GM04503 (cell line): ENCODE measurements around the gene BNC2.

Experiments used
- DNase-seq: peaks from one replicate; pipeline ENCODE4 v3.0.0-alpha.2; 2012; ENCODE audit warnings: low read depth

Gene BNC2

GRCh38 chr9:16869131-16869881 lies 1.2 kb downstream of the BNC2 start:
- DNase-seq: no peak

- DNase-seq: no peak
Measured at GRCh38 chr9:16868701-16869100, 1.8 kb downstream of the BNC2 start.

- DNase-seq: peak; percentile 47
Measured at GRCh38 chr9:16867576-16868311, 2.7 kb downstream of the BNC2 start.

- DNase-seq: no peak
Measured at GRCh38 chr9:16866587-16866986, 3.9 kb downstream of the BNC2 start.

GRCh38 chr9:16864649-16865434 lies 5.6 kb downstream of the BNC2 start:
- no peak for DNase-seq

- no peak for DNase-seq
Measured at GRCh38 chr9:16848179-16848578, 22.3 kb downstream of the BNC2 start.

- DNase-seq: no peak
Measured at GRCh38 chr9:16846986-16847385, 23.5 kb downstream of the BNC2 start.

- no peak for DNase-seq
Measured at GRCh38 chr9:16846367-16846766, 24.1 kb downstream of the BNC2 start.

- no peak for DNase-seq
Measured at GRCh38 chr9:16834817-16835216, 35.7 kb downstream of the BNC2 start.

GRCh38 chr9:16833296-16833835 lies 37.1 kb downstream of the BNC2 start:
- DNase-seq: no peak

- no peak for DNase-seq
Measured at GRCh38 chr9:16832101-16832500, 38.4 kb downstream of the BNC2 start.

GRCh38 chr9:16830806-16831205 lies 39.7 kb downstream of the BNC2 start:
- no peak for DNase-seq

GRCh38 chr9:16828340-16829281 lies 41.9 kb downstream of the BNC2 start:
- peak; percentile 59 for DNase-seq

- DNase-seq: no peak
Measured at GRCh38 chr9:16825971-16826625, 44.4 kb downstream of the BNC2 start.

- no peak for DNase-seq
Measured at GRCh38 chr9:16825331-16825725, 45.1 kb downstream of the BNC2 start.

GRCh38 chr9:16824545-16825330 lies 45.7 kb downstream of the BNC2 start:
- DNase-seq: no peak

GRCh38 chr9:16823906-16824305 lies 46.6 kb downstream of the BNC2 start:
- no peak for DNase-seq

- no peak for DNase-seq
Measured at GRCh38 chr9:16821344-16821743, 49.1 kb downstream of the BNC2 start.

GRCh38 chr9:16817514-16817913 lies 53.0 kb downstream of the BNC2 start:
- DNase-seq: no peak

GRCh38 chr9:16817002-16817401 lies 53.5 kb downstream of the BNC2 start:
- no peak for DNase-seq
